HepG2 (cell line): ENCODE measurements around the gene KANSL1L. TPM values are rescaled to one million over a fixed set of nuclear protein-coding genes. Genes with fewer than 3 reads are reported as not detected.
A peak's percentile ranks its signal among the peaks of the same experiment; 100 is the strongest.

Experiments used
- AGO2 ChIP-seq: fragments of 200-400 bp; formaldehyde crosslinking; optimal IDR thresholded peaks from 2 replicates; pipeline ENCODE3; 2017; ENCODE audit warnings: mild to moderate bottlenecking, low read depth, low read length, moderate library complexity
- ATF6 ChIP-seq: sonication (generic); formaldehyde crosslinking; conservative IDR thresholded peaks from 2 replicates; pipeline ENCODE4 v1.4.0; 2020; ENCODE audit warnings: missing genetic modification reagents
- HNRNPK ChIP-seq: fragments of 200-400 bp; formaldehyde crosslinking; IDR thresholded peaks from 2 replicates; pipeline ENCODE4 v1.6.1; 2018; ENCODE audit warnings: low read length, low read depth, moderate library complexity, mild to moderate bottlenecking; ENCODE audit not compliant: poor library complexity, severe bottlenecking
- KLF6 ChIP-seq: IDR thresholded peaks from 2 replicates; pipeline ENCODE4 v1.8.0; 2016; ENCODE audit warnings: missing biosample characterization, missing genetic modification reagents
- MAX ChIP-seq: IDR thresholded peaks from 2 replicates; pipeline ENCODE4 v1.6.1; 2012; ENCODE audit warnings: inconsistent platforms
- MAZ ChIP-seq, 2 experiments: sonication (generic) in 1 of 2; formaldehyde crosslinking in 1 of 2; IDR thresholded peaks; 2 replicates each; pipeline versions ENCODE4 v1.5.0 to v1.6.1; 2012 to 2020; ENCODE audit warnings: low read depth in 2 of 2, mild to moderate bottlenecking in 2 of 2, borderline replicate concordance in 1 of 2, improper control_type of control experiment in 1 of 2, low read length in 1 of 2, missing genetic modification reagents in 1 of 2, moderate library complexity in 1 of 2
- NFKBIZ ChIP-seq: IDR thresholded peaks from 2 replicates; pipeline ENCODE4 v1.6.1; 2018; ENCODE audit warnings: missing genetic modification reagents, missing compliant biosample characterization
- NKX3-1 ChIP-seq: sonication (generic); formaldehyde crosslinking; IDR thresholded peaks from 2 replicates; pipeline ENCODE4 v1.5.0; 2020; ENCODE audit warnings: missing genetic modification reagents
- NR0B2 ChIP-seq: sonication (generic); formaldehyde crosslinking; IDR thresholded peaks from 2 replicates; pipeline ENCODE4 v1.4.0; 2020; ENCODE audit warnings: mild to moderate bottlenecking, missing genetic modification reagents
- SNAPC2 ChIP-seq: sonication (generic); formaldehyde crosslinking; IDR thresholded peaks from 2 replicates; pipeline ENCODE4 v1.8.1; 2022; ENCODE audit warnings: mild to moderate bottlenecking, missing genetic modification reagents
- SP140L ChIP-seq: sonication (generic); formaldehyde crosslinking; IDR thresholded peaks from 2 replicates; pipeline ENCODE4 v1.4.0; 2020; ENCODE audit warnings: missing genetic modification reagents, borderline replicate concordance
- THYN1 ChIP-seq: sonication (generic); formaldehyde crosslinking; IDR thresholded peaks from 2 replicates; pipeline ENCODE4 v1.8.1; 2023; ENCODE audit warnings: low read depth, mild to moderate bottlenecking, moderate library complexity, missing genetic modification reagents, borderline replicate concordance
- TP53 ChIP-seq: sonication (generic); formaldehyde crosslinking; conservative IDR thresholded peaks from 2 replicates; pipeline ENCODE4 v1.4.0; 2020; ENCODE audit warnings: missing genetic modification reagents
- U2AF1 ChIP-seq: fragments of 200-400 bp; formaldehyde crosslinking; optimal IDR thresholded peaks from 2 replicates; pipeline ENCODE3; 2017; ENCODE audit warnings: mild to moderate bottlenecking, low read depth, low read length
- ZEB1 ChIP-seq: IDR thresholded peaks from 2 replicates; pipeline ENCODE4 v1.6.1; 2012; ENCODE audit warnings: mild to moderate bottlenecking, low read depth, inconsistent platforms; ENCODE audit not compliant: insufficient replicate concordance
- ZNF17 ChIP-seq: sonication (generic); formaldehyde crosslinking; IDR thresholded peaks from 2 replicates; pipeline ENCODE4 v1.5.0; 2020; ENCODE audit warnings: mild to moderate bottlenecking, missing genetic modification reagents
- ZNF326 ChIP-seq: sonication (generic); formaldehyde crosslinking; IDR thresholded peaks from 2 replicates; pipeline ENCODE4 v1.4.0; 2020; ENCODE audit warnings: missing genetic modification reagents, borderline replicate concordance
- ZNF460 ChIP-seq: sonication (generic); formaldehyde crosslinking; IDR thresholded peaks from 2 replicates; pipeline ENCODE4 v1.5.1; 2020; ENCODE audit warnings: missing genetic modification reagents, mild to moderate bottlenecking, borderline replicate concordance
- ZNF510 ChIP-seq: sonication (generic); formaldehyde crosslinking; IDR thresholded peaks from 2 replicates; pipeline ENCODE4 v1.4.0; 2020; ENCODE audit warnings: low read depth, mild to moderate bottlenecking, missing genetic modification reagents
- ZNF549 ChIP-seq: sonication (generic); formaldehyde crosslinking; IDR thresholded peaks from 2 replicates; pipeline ENCODE4 v1.5.0; 2020; ENCODE audit warnings: missing genetic modification reagents
- ZNF567 ChIP-seq: sonication (generic); formaldehyde crosslinking; IDR thresholded peaks from 2 replicates; pipeline ENCODE4 v1.8.1; 2023; ENCODE audit warnings: mild to moderate bottlenecking, missing genetic modification reagents, borderline replicate concordance
- ZNF597 ChIP-seq: sonication (generic); formaldehyde crosslinking; IDR thresholded peaks from 2 replicates; pipeline ENCODE4 v1.5.0; 2020; ENCODE audit warnings: missing genetic modification reagents
- ZNF816 ChIP-seq: sonication (generic); formaldehyde crosslinking; IDR thresholded peaks from 2 replicates; pipeline ENCODE4 v1.8.0; 2022; ENCODE audit warnings: missing genetic modification reagents, mild to moderate bottlenecking, borderline replicate concordance
- polyA plus RNA-seq, 8 experiments: library from polyadenylated mRNA; depleted of rRNA in 3 of 8; stranded (reverse) in 7 of 8; unstranded in 1 of 8; fragments of >200 nt; fragmentation: Illumina TruSeq in 4 of 8; extraction: Trizol in 4 of 8; gene quantifications; 2 replicates each; pipeline versions ENCODE4 v1.2.1 to v1.2.3, GENCODE V29; 2011 to 2016; ENCODE audit warnings: low read depth in 4 of 8, missing spikeins in 1 of 8, mixed read lengths in 1 of 8; ENCODE audit not compliant: insufficient read depth in 1 of 8
- total RNA-seq, 5 experiments: library from RNA; depleted of rRNA; stranded (reverse); fragments of >200 nt; fragmentation: Illumina TruSeq; extraction: Trizol; gene quantifications; 2 replicates each; pipeline ENCODE4 v1.2.3, GENCODE V29; 2016; ENCODE audit warnings: low read depth in 1 of 5

The KANSL1L gene
- total and polyA plus RNA-seq, 2 of the 13 experiments (the other 11 are each of a cell fraction or from before 2014, with no cell fraction given): 5.4 to 10.3 TPM

GRCh38 chr2:210170446-210171303 is 534 bp downstream of the KANSL1L start (continued):
- peak; percentile 78 for TF ChIP-seq HNRNPK
- TF ChIP-seq NFKBIZ (CRISPR knock-in tag): peak; percentile 92
- no peak for TF ChIP-seq TP53 (CRISPR knock-in tag)
- peak; percentile 86 for TF ChIP-seq KLF6 (CRISPR knock-in tag)
- TF ChIP-seq AGO2: peak; percentile 86
- no peak for TF ChIP-seq ZNF597 (CRISPR knock-in tag)
- TF ChIP-seq ZNF17 (CRISPR knock-in tag): no peak
- TF ChIP-seq NR0B2 (CRISPR knock-in tag): no peak
- TF ChIP-seq MAX: peak; percentile 87
- peak; percentile 57; the same call in 1 of the 2 replicates for TF ChIP-seq ZNF549 (CRISPR knock-in tag)
- 0 out of 2 replicates have a peak, but pooled peaks have one; percentile 50 for TF ChIP-seq ZNF510 (CRISPR knock-in tag)
- TF ChIP-seq MAZ (IDR thresholded peaks at IDR 0.05; ENCODE audit: borderline replicate concordance, low read depth, low read length): peak; percentile 66; the same call in 1 of the 2 replicates
- peak; percentile 37; the same call in 1 of the 2 replicates for TF ChIP-seq MAZ (CRISPR knock-in tag; IDR thresholded peaks at IDR 0.05; ENCODE audit: low read depth)
- peak; percentile 16 for TF ChIP-seq ZEB1
- no peak for TF ChIP-seq SP140L (CRISPR knock-in tag)
- 0 out of 2 replicates have a peak, but pooled peaks have one; percentile 35 for TF ChIP-seq NKX3-1 (CRISPR knock-in tag)
- TF ChIP-seq ZNF326 (CRISPR knock-in tag): no peak
- peak; percentile 48; the same call in 1 of the 2 replicates for TF ChIP-seq ATF6 (CRISPR knock-in tag)
- no peak for TF ChIP-seq U2AF1
- no peak for TF ChIP-seq ZNF816 (CRISPR knock-in tag)
- no peak; the same call in 1 of the 2 replicates for TF ChIP-seq THYN1 (CRISPR knock-in tag)
- TF ChIP-seq SNAPC2 (CRISPR knock-in tag): peak; percentile 75; the same call in 1 of the 2 replicates
- TF ChIP-seq ZNF460 (CRISPR knock-in tag): no peak; the same call in 1 of the 2 replicates
- TF ChIP-seq ZNF567 (CRISPR knock-in tag): no peak
